GM19324 (cell line): ENCODE results near the gene METTL8.

Experiments
- ATAC-seq: cut with Tn5 transposase; IDR thresholded peaks from one replicate; pipeline ENCODE4 v1.9.1; 2021; ENCODE audit warnings: mild to moderate bottlenecking, moderate library complexity; ENCODE audit not compliant: unreplicated experiment, low FRiP score

Gene METTL8

GRCh38 chr2:171433763-171434012 is at the start of gene METTL8:
Gene METTL8 (minus strand): TSS chr2:171433990. CDS start chr2:171392185, 41,805 bp downstream.
- ATAC-seq = no peak

- no peak for ATAC-seq
Measured at GRCh38 chr2:171482877-171483276, 49.1 kb upstream of the METTL8 start.

- no peak for ATAC-seq
Measured at GRCh38 chr2:171482308-171482707, 48.5 kb upstream of the METTL8 start.

GRCh38 chr2:171480908-171481307 is 47.1 kb upstream of the METTL8 start:
- ATAC-seq = no peak

GRCh38 chr2:171479154-171479814 is 45.5 kb upstream of the METTL8 start:
- no peak for ATAC-seq

GRCh38 chr2:171478345-171478744 is 44.6 kb upstream of the METTL8 start:
- ATAC-seq = no peak

- no peak for ATAC-seq
Measured at GRCh38 chr2:171475979-171476378, 42.2 kb upstream of the METTL8 start.

GRCh38 chr2:171470129-171470528 is 36.3 kb upstream of the METTL8 start:
- no peak for ATAC-seq

GRCh38 chr2:171469176-171469575 is 35.4 kb upstream of the METTL8 start:
- no peak for ATAC-seq

GRCh38 chr2:171460537-171460936 is 26.7 kb upstream of the METTL8 start:
- ATAC-seq = no peak

- ATAC-seq = no peak
Measured at GRCh38 chr2:171459498-171459897, 25.7 kb upstream of the METTL8 start.

GRCh38 chr2:171452773-171453172 is 19.0 kb upstream of the METTL8 start:
- no peak for ATAC-seq

GRCh38 chr2:171451074-171451473 is 17.3 kb upstream of the METTL8 start:
- ATAC-seq = no peak

GRCh38 chr2:171447675-171448074 is 13.9 kb upstream of the METTL8 start:
- no peak for ATAC-seq

GRCh38 chr2:171441470-171441869 is 7.7 kb upstream of the METTL8 start:
- ATAC-seq = no peak

- no peak for ATAC-seq
Measured at GRCh38 chr2:171436307-171436706, 2.5 kb upstream of the METTL8 start.

- peak; percentile 95 for ATAC-seq
Measured at GRCh38 chr2:171434013-171434989, 511 bp upstream of the METTL8 start, which contains the start of gene DCAF17. Gene DCAF17 (plus strand): TSS chr2:171434226. CDS start chr2:171434578, 352 bp downstream.

- ATAC-seq = no peak
Measured at GRCh38 chr2:171432969-171433762, 624 bp downstream of the METTL8 start.

- no peak for ATAC-seq
Measured at GRCh38 chr2:171432206-171432968, 1.4 kb downstream of the METTL8 start.

- ATAC-seq = no peak
Measured at GRCh38 chr2:171431677-171432167, 2.1 kb downstream of the METTL8 start.
